ENCODE data around the gene DLX2. TPM values are rescaled to one million over a fixed set of nuclear protein-coding genes. Genes with fewer than 3 reads are reported as not detected.
"Not testable (repeated sequence)": the region's sequence is repeated elsewhere in the genome, so short reads cannot be mapped to it uniquely, and the experiment has no call there.

The DLX2 gene
- total RNA-seq, 2 donors from 2014 or later = 0.23 to 0.24 TPM

DNA sequence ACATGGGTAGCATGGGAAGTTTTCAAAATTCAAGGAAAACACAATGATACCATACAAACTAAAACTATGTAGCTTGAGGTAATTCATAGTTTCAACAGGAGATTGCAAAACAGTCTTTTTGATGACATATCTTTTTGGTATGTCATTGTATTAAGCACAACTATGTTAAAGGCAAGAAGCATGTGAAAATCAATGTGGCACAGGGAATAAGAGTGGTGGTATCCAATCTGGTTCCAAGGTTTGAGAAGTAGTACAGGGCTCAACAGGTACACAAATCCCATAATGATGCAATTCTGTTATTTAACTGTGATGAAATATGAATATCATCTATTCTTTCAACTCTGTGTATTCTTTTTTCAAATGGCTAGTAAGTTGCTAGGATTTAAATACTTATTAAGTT is 16.4 kb upstream of the DLX2 start:
- H3K36me3 Mint-ChIP-seq (ENCODE audit: insufficient read depth in 2 of 2) = no peaks in the 10 kb centered on the region
- peaks cover 0 to 2% of the 10 kb centered on the region in 2 donors for H3K9me3 Mint-ChIP-seq
- ATAC-seq (replicated peaks in 1 of 2) (no peak), DNase-seq (no peak)
- H3K27me3 Mint-ChIP-seq (ENCODE audit: low read depth) = peaks cover 18% of the 10 kb centered on the region
- no peak overlapping the region for H3K4me3 Mint-ChIP-seq
- H3K4me1 Mint-ChIP-seq (ENCODE audit: low read depth) = no peaks in the 10 kb centered on the region
- no peak overlapping the region for H3K27ac Mint-ChIP-seq

DNA sequence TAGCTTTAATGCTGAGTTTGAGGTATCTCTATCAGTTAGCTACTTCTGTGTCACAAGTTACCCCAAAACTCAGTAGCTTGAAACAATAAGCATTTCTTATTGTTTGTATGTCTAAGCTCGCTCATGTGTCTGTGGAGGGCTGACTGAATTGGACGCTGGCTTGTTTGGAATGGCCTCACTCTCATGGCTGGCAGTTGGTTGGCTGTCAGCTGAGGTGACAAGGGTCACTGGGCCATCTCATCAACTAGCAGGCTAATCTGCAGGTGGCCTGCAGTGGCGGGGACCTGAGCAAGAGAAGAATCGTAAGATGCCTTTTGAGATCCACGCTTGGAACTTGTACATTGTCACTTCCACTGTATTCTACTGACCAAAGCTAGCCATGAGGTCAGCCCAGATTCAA is 13.4 kb upstream of the DLX2 start:
- no peak for DNase-seq
- peaks cover 38% of the 10 kb centered on the region for H3K27me3 Mint-ChIP-seq (ENCODE audit: low read depth)

DNA sequence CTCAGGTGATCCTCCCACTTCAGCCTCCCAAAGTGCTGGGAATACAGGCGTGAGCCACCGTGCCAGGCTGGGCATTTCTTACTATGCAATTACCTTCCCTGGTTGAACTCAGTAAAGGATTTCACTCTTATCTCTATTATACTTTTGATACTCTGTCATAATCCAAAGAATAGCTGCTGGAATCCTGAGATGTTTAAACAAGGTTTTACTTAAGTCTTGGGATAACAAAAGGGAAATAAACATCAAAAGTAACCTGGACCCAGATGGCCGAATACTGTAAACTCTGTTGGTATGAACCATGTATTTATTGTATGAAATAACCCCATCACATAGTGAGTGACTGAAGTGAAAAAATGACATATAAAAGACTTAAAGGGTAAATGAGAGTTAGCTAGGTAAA is 11.9 kb upstream of the DLX2 start:
- Mint-ChIP-seq H3K27ac (no peak overlapping the region), H3K4me1 (ENCODE audit: low read depth) (no peaks in the 10 kb centered on the region), H3K36me3 (ENCODE audit: insufficient read depth in 2 of 2) (no peaks in the 10 kb centered on the region), H3K9me3 (no peaks in the 10 kb centered on the region), H3K4me3 (no peak overlapping the region), H3K27me3 (ENCODE audit: low read depth) (peaks cover 46% of the 10 kb centered on the region)
- ATAC-seq (replicated peaks in 1 of 2) = no peak
- no peak for DNase-seq

More for the DNA sequence above, 13.4 kb upstream of the DLX2 start:
- ATAC-seq (replicated peaks in 1 of 2) = no peak
- H3K4me3 Mint-ChIP-seq = no peak overlapping the region
- no peaks in the 10 kb centered on the region for H3K9me3 Mint-ChIP-seq
- H3K27ac Mint-ChIP-seq = no peak overlapping the region
- no peaks in the 10 kb centered on the region for H3K4me1 Mint-ChIP-seq (ENCODE audit: low read depth)
- no peaks in the 10 kb centered on the region for H3K36me3 Mint-ChIP-seq (ENCODE audit: insufficient read depth in 2 of 2)

DNA sequence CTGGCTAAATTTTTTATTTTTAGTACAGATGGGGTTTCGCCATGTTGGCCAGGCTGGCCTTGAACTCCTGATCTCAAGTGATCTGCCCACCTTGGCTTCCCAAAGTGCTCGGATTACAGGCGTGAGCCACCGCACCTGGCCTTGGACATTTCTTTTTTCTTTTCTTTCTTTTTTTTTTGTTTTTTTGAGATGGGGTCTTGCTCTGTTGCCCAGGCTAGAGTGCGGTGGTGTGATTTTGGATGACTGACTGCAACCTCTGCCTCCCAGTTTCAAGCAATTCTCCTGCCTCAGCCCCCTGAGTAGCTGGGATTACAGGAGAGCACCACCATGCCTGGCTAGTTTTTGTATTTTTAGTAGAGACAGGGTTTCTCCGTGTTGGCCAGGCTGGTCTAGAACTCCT is 11.5 kb upstream of the DLX2 start:
- not testable (repeated sequence) for H3K4me1 Mint-ChIP-seq (ENCODE audit: low read depth)

DNA sequence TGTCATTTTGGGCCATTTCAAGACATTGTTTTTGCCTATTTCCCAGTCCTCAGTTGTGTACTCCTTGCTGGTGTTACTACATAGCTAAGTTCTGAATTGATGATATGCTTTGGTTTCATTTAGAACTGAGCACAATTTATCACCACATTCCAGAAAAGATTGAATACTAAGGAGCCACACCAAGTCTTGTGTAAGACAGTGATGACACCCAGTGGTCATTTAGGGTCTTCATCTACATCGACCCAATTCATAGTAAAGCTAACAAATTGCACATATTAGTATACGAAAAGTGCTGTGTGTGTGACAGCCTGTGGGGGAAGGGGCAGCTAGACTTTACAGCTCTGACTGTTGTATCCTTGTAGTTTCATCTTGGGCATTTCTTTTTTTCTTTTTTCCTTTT is 10.9 kb upstream of the DLX2 start:
- peaks cover under 1% of the 10 kb centered on the region for H3K4me1 Mint-ChIP-seq (ENCODE audit: low read depth)
- no peak overlapping the region for H3K4me3 Mint-ChIP-seq
- peaks cover 46% of the 10 kb centered on the region for H3K27me3 Mint-ChIP-seq (ENCODE audit: low read depth)
- DNase-seq = no peak
- H3K36me3 Mint-ChIP-seq (ENCODE audit: insufficient read depth in 2 of 2) = no peaks in the 10 kb centered on the region
- ATAC-seq (replicated peaks in 1 of 2) = no peak
- H3K27ac Mint-ChIP-seq = no peak overlapping the region
- no peaks in the 10 kb centered on the region for H3K9me3 Mint-ChIP-seq

More for the DNA sequence above, 11.5 kb upstream of the DLX2 start:
- not testable (repeated sequence) for ATAC-seq (replicated peaks in 1 of 2); H3K27ac Mint-ChIP-seq; H3K9me3 Mint-ChIP-seq; H3K4me3 Mint-ChIP-seq; DNase-seq; H3K36me3 Mint-ChIP-seq (ENCODE audit: insufficient read depth in 2 of 2)
- peaks cover 46% of the 10 kb centered on the region for H3K27me3 Mint-ChIP-seq (ENCODE audit: low read depth)

DNA sequence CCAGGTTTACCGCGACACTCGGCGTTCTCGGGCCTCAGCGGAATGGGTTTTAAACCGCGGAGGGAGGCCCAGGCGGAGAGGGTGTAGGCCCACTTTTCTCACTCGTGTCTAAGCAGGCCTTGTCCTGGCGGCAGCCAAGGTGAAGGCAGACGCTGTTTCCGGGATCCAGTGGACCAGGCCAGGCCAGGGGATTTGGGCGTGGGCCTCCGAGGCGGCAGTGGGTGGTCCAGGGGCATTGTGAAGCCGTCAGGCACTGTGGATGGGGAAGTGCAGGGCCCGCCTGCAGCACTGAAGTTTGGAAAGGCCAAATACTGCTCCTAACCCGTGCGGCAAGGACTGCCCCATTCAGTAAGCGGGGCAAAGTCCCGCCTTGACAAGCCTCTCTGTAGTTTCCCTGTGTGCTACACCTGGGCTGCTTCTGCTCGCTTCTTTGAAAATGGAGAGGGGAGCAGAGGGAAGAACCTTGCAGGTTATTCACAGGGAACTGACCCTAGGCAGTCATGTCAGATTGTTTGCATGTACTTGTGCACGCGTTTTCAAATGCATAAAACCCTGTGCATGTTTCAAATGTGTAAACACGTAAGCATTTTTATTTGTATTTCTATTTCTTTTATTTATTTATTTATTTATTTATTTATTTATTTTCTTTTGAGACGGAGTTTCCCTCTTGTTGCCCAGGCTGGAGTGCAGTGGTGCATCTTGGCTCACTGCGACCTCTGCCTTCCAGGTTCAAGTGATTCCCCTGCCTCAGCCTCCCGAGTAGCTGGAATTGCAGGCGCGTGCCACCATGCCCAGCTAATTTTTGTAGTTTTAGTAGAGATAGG is 7.5 kb upstream of the DLX2 start:
- no peak for ATAC-seq (replicated peaks in 1 of 2)
- no peak for DNase-seq
- H3K9me3 Mint-ChIP-seq = no peaks in the 10 kb centered on the region
- H3K27me3 Mint-ChIP-seq (ENCODE audit: low read depth) = peaks cover 70% of the 10 kb centered on the region
- H3K4me1 Mint-ChIP-seq (ENCODE audit: low read depth) = peaks cover 24% of the 10 kb centered on the region
- H3K27ac Mint-ChIP-seq = no peak overlapping the region
- peaks cover 0 to 2% of the 10 kb centered on the region in 2 donors for H3K36me3 Mint-ChIP-seq (ENCODE audit: insufficient read depth in 2 of 2)
- H3K4me3 Mint-ChIP-seq = no peak overlapping the region

DNA sequence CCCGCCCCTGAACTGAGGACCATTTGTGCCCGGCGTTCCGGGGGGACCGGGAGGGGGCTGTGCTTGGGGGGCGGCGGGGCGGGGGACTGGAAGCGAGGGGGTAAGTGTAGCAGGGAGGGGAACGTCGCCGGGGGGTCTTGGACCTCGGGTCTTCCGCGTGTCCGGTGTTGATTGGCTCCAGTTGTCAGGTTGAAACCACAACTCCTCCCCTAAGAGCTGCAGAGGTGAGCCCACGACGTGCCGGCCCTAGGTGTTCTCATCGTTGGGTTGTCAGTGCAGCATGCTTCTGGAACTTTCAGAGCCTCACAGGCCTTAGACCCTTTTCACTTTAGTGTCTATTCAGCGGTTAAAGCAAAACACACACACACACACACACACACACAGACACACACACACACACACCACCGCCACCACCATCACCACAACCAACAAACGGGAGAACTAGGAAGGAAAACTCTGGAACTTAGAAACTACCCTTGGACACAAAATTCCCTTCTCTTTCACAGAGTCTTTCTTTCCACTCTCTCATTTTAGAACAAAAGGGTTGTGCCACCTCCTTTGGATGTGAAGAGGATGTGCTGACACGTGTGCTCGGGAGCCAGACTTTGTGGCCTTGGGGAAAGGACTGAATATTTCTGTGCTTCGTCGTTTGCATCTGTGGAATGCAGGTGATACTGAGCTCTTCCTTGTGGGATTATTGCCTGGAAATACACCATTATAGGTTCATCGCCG is 6.7 kb upstream of the DLX2 start:
- no peak for ATAC-seq (replicated peaks in 1 of 2)
- H3K9me3 Mint-ChIP-seq = no peaks in the 10 kb centered on the region
- DNase-seq = no peak
- H3K36me3 Mint-ChIP-seq (ENCODE audit: insufficient read depth in 2 of 2) = peaks cover 0 to 2% of the 10 kb centered on the region in 2 donors
- no peak overlapping the region for H3K27ac Mint-ChIP-seq
- H3K27me3 Mint-ChIP-seq (ENCODE audit: low read depth) = peaks cover 78% of the 10 kb centered on the region
- peaks cover 29% of the 10 kb centered on the region for H3K4me1 Mint-ChIP-seq (ENCODE audit: low read depth)
- H3K4me3 Mint-ChIP-seq = no peak overlapping the region

DNA sequence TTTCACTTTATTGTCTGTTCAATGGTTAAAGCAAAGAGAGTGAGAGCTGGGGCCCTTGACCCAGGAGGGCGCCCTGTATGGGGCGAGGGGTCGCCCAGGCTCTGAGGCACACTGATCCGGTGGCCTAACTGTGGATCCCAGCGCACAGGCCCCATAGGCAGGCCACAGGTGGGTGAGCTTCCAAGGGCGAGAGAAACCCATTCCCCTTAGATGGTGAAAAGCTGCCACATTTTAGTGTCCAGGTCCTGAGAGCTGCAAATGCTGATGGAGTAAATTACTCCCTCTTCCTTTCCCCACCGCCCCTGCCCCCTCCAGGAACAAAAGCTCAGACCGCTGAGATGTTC is 5.9 kb upstream of the DLX2 start:
- DNase-seq (no peak), ATAC-seq (replicated peaks in 1 of 2) (no peak)
- Mint-ChIP-seq H3K36me3 (ENCODE audit: insufficient read depth in 2 of 2) (peaks cover 0 to 4% of the 10 kb centered on the region in 2 donors), H3K9me3 (no peaks in the 10 kb centered on the region), H3K4me3 (peak overlapping the region; percentile 49 to 66), H3K27ac (no peak overlapping the region), H3K4me1 (ENCODE audit: low read depth) (peaks cover 37% of the 10 kb centered on the region), H3K27me3 (ENCODE audit: low read depth) (peaks cover 81% of the 10 kb centered on the region)

DNA sequence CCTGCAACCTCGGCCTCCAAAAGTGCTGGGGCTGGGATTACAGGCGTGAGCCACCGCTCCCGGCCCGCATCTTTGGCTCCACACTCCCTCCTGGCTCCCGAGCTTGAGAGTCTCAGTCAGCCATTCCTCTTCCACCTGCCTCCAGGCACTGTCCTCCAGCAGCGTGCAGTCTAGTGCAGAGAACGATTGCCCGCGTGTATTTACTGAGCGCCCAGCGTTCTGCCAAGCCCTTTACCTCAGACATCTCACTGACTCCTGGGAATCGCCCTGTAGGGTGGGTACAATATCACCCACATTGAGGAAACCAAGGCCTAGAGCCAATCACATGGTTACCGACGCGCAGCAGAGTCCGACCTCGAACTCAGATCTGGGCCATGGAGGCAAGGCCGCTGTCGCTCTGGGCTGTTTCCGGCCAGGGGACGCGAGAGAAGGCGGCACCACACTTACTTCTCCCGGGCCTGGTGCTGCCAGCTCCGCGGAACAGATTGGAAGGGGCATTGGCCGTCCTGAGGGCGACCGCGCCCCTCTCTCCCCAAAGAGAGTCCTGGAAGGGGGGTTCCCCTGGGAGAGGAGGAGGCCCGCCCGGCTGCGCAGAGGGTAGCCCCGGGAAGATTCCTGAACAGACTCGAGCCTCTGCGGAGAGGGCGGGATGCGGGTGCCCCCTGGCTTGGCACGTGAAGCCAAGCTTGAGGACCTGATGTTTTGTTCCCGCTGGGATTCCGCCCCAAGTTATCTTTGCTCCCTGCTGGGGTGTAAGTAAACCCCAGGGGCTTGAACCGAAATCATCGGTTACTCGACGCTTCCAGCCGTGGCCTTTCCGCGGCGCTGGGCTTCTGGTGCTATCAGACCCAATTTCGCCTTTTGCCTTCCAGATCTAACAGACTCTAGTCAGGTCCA is 5.2 kb upstream of the DLX2 start:
- Mint-ChIP-seq H3K36me3 (ENCODE audit: insufficient read depth in 2 of 2) (peaks cover 0 to 4% of the 10 kb centered on the region in 2 donors), H3K9me3 (no peaks in the 10 kb centered on the region), H3K27ac (no peak overlapping the region), H3K27me3 (ENCODE audit: low read depth) (peaks cover 81% of the 10 kb centered on the region), H3K4me1 (ENCODE audit: low read depth) (peaks cover 43% of the 10 kb centered on the region), H3K4me3 (peak overlapping the region; percentile 52 to 66)
- ATAC-seq (replicated peaks in 1 of 2) (no peak), DNase-seq (peak in 1 of 2 donors; percentile 16)

DNA sequence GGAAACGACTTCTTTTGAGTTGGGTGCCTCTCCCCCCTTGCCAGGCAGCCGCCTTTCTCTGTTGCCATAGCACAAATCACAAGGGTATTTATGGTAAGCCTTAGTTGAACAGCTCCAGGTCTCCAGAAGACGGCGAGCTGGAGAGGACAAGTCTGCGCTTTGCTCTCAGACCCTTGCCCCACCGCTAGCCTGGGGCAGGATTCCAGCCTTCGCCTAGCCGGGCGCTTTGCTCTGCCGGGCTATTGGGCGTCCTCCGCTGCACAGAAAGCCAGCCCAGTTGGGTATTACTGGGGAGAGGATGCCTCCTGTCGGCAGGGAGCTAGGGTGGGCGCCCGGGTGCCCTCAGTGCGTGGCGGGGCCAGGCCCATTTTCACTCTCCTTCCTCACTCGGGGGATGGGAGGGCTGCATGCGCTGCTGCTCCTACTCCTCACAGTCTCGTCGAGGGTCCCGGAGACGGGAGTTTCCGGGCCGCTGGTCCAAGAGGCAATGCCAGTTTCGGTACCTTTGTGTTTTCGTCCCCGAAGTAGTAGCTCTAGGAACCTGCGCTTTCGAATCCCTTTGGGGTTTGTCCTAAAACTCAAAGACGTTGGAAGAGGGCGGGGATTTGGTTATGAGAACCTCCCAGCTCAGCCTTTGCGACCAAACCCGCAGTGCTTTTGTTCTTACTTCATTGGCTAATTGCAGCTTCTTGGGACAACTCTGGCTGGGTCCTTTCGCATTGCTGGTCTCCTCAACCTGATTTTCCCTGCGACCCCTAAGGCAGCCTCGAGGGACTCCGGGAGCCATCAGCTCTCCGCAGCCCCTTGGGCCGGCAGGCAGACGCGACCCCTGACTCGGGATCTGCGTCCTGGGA is 3.6 kb upstream of the DLX2 start:
- Mint-ChIP-seq H3K36me3 (ENCODE audit: insufficient read depth in 2 of 2) (peaks cover 2 to 4% of the 10 kb centered on the region in 2 donors), H3K9me3 (no peaks in the 10 kb centered on the region), H3K4me1 (ENCODE audit: low read depth) (peaks cover 56% of the 10 kb centered on the region), H3K4me3 (peak overlapping the region; percentile 77 to 78), H3K27me3 (ENCODE audit: low read depth) (peaks cover 83% of the 10 kb centered on the region), H3K27ac (no peak overlapping the region)
- ATAC-seq (replicated peaks in 1 of 2) (peak; percentile 44 to 49), DNase-seq (peak; percentile 69)

DNA sequence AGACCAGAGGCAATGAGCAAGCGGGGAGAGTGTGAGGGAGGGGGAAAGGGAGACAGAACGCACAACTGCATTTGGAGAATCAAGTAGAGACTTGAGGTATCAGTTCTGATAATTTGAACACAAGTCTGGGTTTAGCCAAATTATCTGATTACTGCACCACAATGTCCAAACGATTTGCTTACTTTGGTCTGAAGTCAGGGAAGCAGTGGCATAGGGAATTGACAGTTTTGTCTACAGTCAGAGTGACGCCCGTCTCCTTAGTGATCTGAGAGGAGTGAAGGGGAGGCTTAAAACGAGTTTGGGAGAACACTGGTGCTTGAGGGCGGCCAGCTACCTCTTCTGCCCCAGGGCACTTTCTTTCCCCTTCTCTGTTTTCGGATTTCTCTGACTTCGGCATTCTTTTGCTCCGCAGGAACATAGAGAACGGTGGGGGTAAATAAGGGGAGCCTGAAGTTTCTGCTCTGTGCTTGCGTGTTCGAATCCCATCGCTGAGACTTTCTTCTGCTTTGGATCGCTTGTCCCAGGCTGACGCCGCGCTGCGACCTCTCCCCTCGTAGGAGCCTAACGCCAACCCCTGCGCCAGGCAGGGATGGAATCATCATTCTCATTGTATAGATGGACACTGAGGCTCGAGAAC is 2.9 kb upstream of the DLX2 start:
- peaks cover 90% of the 10 kb centered on the region for H3K27me3 Mint-ChIP-seq (ENCODE audit: low read depth)
- H3K36me3 Mint-ChIP-seq (ENCODE audit: insufficient read depth in 2 of 2) = peaks cover 2 to 4% of the 10 kb centered on the region in 2 donors
- peaks cover 60% of the 10 kb centered on the region for H3K4me1 Mint-ChIP-seq (ENCODE audit: low read depth)
- no peaks in the 10 kb centered on the region for H3K9me3 Mint-ChIP-seq
- H3K4me3 Mint-ChIP-seq = peak overlapping the region; percentile 77 to 78
- no peak for ATAC-seq (replicated peaks in 1 of 2)
- no peak overlapping the region for H3K27ac Mint-ChIP-seq
- no peak for DNase-seq

All from activated T-cell treated with anti-CD3 and anti-CD28 coated beads, Interleukin-2, amount 50 U/mL, for 72 hours (primary cell).